KMS-11 (cell line): Measurements from ENCODE around the gene TBC1D13.
"Not testable (repeated sequence)": the region's sequence is repeated elsewhere in the genome, so short reads cannot be mapped to it uniquely, and the experiment has no call there.

Experiments
- H2AFZ ChIP-seq: fragments of 200-600 bp; sonication (generic); 2 replicates; pipeline ENCODE4 v1.6.1; 2016; ENCODE audit warnings: antibody characterized with exemption, mixed run types, low read depth
- H3K27ac ChIP-seq: fragments of 200-600 bp; sonication (generic); 2 replicates; pipeline ENCODE4 v1.6.1; 2016; ENCODE audit warnings: mild to moderate bottlenecking, mixed run types
- H3K27me3 ChIP-seq: fragments of 200-600 bp; sonication (generic); 2 replicates; pipeline ENCODE4 v1.6.1; 2017; ENCODE audit warnings: mild to moderate bottlenecking, low read depth, mixed run types, moderate library complexity; ENCODE audit not compliant: insufficient read depth
- H3K36me3 ChIP-seq: fragments of 200-600 bp; sonication (generic); 2 replicates; pipeline ENCODE4 v1.6.1; 2017; ENCODE audit warnings: mild to moderate bottlenecking, mixed run types; ENCODE audit not compliant: insufficient read depth
- H3K4me1 ChIP-seq: fragments of 200-600 bp; sonication (generic); 2 replicates; pipeline ENCODE4 v1.6.1; 2016; ENCODE audit warnings: mild to moderate bottlenecking, low read depth, mixed run types; ENCODE audit not compliant: poor library complexity, severe bottlenecking
- H3K4me2 ChIP-seq: fragments of 200-600 bp; sonication (generic); 2 replicates; pipeline ENCODE4 v1.7.0; 2016; ENCODE audit warnings: mild to moderate bottlenecking, mixed run types
- H3K4me3 ChIP-seq: fragments of 200-600 bp; sonication (generic); IDR thresholded peaks from 2 replicates; pipeline ENCODE4 v1.6.1; 2017; ENCODE audit warnings: low read depth, low read length, mixed read lengths; ENCODE audit not compliant: insufficient read depth
- H3K79me2 ChIP-seq: fragments of 200-600 bp; sonication (generic); 2 replicates; pipeline ENCODE4 v1.6.1; 2016; ENCODE audit warnings: low read depth, mixed run types; ENCODE audit not compliant: insufficient read depth
- H3K9ac ChIP-seq: fragments of 200-600 bp; sonication (generic); 2 replicates; pipeline ENCODE4 v1.6.1; 2016; ENCODE audit warnings: mild to moderate bottlenecking, mixed run types
- H4K20me1 ChIP-seq: fragments of 200-600 bp; sonication (generic); 2 replicates; pipeline ENCODE4 v1.6.1; 2016; ENCODE audit warnings: mild to moderate bottlenecking, mixed run types; ENCODE audit not compliant: insufficient read depth
- TF ChIP-seq, protein P1 (sequence below): fragments of 200-600 bp; sonication (generic); conservative IDR thresholded peaks from 2 replicates; pipeline ENCODE4 v1.6.1; 2017; ENCODE audit warnings: low read depth, mild to moderate bottlenecking, antibody characterized with exemption, low read length, moderate library complexity, mixed read lengths

The TBC1D13 gene

DNA sequence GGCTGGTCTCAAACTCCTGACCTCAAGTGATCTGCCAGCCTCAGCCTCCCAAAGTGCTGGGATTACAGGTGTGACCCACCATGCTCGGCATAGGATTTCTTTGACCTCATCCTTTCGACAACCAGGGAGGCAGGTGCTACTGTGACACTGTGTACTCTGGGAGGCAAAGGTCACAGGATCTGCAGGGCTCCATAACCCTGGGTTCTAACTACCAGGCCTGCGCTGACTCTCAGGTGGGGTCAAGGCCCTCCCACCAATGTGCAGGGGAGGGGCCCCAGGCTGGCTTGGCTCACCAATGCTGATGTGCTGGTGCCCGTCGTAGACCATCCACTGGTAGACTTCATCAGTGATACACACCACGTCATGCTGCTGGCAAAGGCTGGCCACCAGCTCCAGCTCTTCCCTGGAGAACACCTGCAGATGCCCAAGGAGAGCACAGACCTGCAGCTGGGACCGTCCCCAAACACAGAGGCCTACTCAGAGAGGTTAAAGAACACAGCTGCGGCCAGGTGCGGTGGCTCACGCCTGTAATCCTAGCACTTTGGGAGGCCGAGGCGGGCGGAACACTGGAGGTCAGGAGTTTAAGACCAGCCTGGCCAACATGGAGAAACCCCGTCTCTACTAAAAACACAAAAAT is 49.6 kb downstream of the TBC1D13 start:
- no peaks in the 10 kb centered on the region for H3K4me1 ChIP-seq
- no peak overlapping the region for H3K27ac ChIP-seq
- no peak overlapping the region for H3K4me3 ChIP-seq
- no peaks in the 10 kb centered on the region for H3K79me2 ChIP-seq
- no peak overlapping the region for H3K4me2 ChIP-seq
- TF ChIP-seq, protein P1, sequence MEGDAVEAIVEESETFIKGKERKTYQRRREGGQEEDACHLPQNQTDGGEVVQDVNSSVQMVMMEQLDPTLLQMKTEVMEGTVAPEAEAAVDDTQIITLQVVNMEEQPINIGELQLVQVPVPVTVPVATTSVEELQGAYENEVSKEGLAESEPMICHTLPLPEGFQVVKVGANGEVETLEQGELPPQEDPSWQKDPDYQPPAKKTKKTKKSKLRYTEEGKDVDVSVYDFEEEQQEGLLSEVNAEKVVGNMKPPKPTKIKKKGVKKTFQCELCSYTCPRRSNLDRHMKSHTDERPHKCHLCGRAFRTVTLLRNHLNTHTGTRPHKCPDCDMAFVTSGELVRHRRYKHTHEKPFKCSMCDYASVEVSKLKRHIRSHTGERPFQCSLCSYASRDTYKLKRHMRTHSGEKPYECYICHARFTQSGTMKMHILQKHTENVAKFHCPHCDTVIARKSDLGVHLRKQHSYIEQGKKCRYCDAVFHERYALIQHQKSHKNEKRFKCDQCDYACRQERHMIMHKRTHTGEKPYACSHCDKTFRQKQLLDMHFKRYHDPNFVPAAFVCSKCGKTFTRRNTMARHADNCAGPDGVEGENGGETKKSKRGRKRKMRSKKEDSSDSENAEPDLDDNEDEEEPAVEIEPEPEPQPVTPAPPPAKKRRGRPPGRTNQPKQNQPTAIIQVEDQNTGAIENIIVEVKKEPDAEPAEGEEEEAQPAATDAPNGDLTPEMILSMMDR: no peak
- H2AFZ ChIP-seq: no peak overlapping the region
- H3K9ac ChIP-seq: no peak overlapping the region
- no peaks in the 10 kb centered on the region for H3K27me3 ChIP-seq
- H4K20me1 ChIP-seq: no peaks in the 10 kb centered on the region
- no peaks in the 10 kb centered on the region for H3K36me3 ChIP-seq

DNA sequence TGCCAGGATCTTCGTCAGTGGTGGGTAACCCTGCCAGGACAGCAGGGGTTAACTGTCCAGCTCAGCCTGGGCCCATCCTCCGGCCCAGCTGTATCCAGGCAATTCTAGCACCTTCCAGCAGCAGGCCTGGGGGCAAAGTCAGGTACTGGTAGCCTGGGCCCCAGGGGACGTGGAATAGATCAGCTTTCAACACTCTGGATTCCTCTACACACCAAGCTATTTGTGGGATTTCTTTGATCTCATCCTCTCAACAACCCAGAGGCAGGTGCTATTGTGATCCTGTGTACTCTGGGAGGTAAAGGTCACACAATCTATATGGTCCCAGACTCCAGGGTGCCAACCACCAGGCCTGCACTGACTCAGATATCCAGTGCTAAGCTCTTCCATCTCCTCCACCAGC is 51.3 kb downstream of the TBC1D13 start:
- TF ChIP-seq, protein P1: no peak
- H3K36me3 ChIP-seq: no peaks in the 10 kb centered on the region

DNA sequence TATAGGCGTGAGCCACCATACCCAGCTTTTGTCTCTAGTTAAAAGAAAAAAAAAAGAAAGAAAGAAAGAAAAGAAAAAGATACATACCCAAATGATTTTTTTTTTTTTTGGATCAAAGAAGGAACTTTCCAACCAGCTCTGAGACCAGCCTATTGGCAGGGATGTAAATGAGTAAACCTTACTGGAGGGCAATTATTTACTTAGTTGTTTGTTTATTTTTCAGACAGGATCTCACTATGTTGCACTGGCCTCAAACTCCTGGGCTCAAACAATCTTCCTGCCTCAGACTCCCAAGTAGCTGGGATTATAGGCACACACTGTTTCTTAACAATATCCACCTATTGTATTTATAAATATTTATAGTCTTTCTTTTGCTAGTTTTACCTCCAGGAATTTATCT is 53.5 kb downstream of the TBC1D13 start:
- Histone ChIP-seq H3K9ac (no peak overlapping the region), H2AFZ (no peak overlapping the region), H3K4me3 (no peak overlapping the region), H3K36me3 (no peaks in the 10 kb centered on the region), H3K79me2 (no peaks in the 10 kb centered on the region), H3K27ac (no peak overlapping the region), H4K20me1 (no peaks in the 10 kb centered on the region), H3K4me2 (no peak overlapping the region), H3K27me3 (no peaks in the 10 kb centered on the region), H3K4me1 (no peaks in the 10 kb centered on the region)
- TF ChIP-seq, protein P1: no peak

More for the DNA sequence above, 51.3 kb downstream of the TBC1D13 start:
- Histone ChIP-seq H3K4me1 (no peaks in the 10 kb centered on the region), H3K27ac (no peak overlapping the region), H4K20me1 (no peaks in the 10 kb centered on the region), H3K9ac (no peak overlapping the region), H2AFZ (no peak overlapping the region), H3K4me2 (no peak overlapping the region), H3K4me3 (no peak overlapping the region), H3K79me2 (no peaks in the 10 kb centered on the region), H3K27me3 (no peaks in the 10 kb centered on the region)

DNA sequence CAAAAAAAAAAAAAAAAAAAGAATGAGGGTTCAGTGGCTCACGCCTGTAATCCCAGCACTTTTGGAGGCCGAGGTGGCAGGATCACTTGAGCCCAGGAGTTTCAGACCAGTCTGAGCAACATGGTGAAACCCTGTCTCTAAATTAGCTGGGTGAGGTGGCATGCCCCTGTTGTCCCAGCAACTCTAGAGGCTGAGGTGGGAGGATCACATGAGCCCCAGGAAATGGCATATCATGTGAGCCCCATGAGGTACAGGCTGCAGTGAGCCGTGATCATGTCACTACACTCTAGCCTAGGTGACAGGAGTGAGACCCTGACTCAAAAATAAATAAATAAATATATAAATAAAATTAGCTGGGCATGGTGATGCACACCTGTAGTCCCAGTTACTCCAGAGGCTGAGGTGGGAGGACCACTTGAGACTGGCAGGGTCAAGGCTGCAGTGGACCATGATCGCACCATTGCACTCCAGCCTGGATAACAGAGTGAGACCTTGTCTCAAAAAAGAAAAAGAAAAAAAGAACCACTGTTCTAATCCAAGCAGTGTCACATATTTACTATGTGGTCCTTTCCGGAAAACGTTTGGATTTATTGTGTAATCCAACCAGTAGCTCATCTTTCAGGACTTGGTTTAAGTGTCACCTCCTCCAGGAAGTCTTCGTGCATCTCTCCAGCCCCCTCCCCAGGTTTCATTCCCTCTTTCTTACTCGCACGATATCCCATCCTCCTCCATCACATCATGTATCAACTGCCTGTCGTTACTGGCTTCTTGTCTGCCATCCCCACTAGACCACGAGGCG is 54.8 kb downstream of the TBC1D13 start:
- Histone ChIP-seq H4K20me1 (no peaks in the 10 kb centered on the region), H3K79me2 (no peaks in the 10 kb centered on the region), H3K4me3 (no peak overlapping the region), H3K27ac (no peak overlapping the region), H3K36me3 (no peaks in the 10 kb centered on the region), H3K4me2 (no peak overlapping the region), H3K4me1 (no peaks in the 10 kb centered on the region), H2AFZ (no peak overlapping the region), H3K9ac (no peak overlapping the region), H3K27me3 (no peaks in the 10 kb centered on the region)
- TF ChIP-seq, protein P1: no peak

DNA sequence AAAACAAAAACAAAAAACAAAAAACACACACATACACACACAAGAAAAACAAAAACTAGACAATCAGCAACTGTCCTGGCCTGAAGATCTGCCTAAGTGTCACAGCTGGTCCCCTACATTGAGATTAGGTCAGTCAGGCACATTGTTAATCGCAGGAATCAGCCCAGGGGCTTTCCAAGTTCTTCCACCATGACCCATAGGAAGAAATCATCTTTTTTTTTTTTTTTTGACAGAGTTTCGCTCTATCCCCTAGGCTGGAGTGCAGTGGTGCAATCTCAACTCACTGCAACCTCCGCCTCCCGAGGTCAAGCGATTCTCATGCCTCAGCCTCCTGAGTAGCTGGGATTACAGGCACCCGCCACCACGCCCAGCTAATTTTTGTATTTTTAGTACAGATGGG is 56.1 kb downstream of the TBC1D13 start:
- H2AFZ ChIP-seq, H3K4me2 ChIP-seq, H3K36me3 ChIP-seq, H3K79me2 ChIP-seq, H3K27ac ChIP-seq, H3K4me3 ChIP-seq, H3K4me1 ChIP-seq, H3K27me3 ChIP-seq, H4K20me1 ChIP-seq, H3K9ac ChIP-seq: not testable (repeated sequence)
